ENCODE measurements around the gene SCARB2.

SCARB2 gene

DNA sequence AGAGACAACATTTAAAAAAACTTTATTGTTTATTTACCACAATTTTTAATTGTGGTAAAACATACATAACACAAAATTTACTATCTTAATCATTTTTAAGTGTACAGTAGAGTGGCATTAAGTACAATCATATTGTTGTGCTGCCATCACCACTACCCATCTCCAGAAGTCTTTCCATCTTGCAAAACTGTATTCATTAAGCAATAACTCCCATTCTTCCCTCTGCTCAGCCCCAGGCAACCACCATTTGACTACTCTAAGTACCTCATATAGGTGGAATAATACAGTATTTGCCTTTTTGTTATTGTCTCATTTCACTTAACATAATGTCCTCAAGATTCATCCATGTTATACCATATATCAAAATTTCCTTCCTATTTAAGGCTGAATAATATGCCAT, 25.1 kb upstream of the SCARB2 start:
- no peak for TF ChIP-seq CTCF (conservative IDR thresholded peaks at IDR 0.05; ENCODE audit: low read length)
- DNase-seq (ENCODE audit: low read depth) = no peak
- H3K4me3 ChIP-seq (ENCODE audit: low read length) = no peak overlapping the region

DNA sequence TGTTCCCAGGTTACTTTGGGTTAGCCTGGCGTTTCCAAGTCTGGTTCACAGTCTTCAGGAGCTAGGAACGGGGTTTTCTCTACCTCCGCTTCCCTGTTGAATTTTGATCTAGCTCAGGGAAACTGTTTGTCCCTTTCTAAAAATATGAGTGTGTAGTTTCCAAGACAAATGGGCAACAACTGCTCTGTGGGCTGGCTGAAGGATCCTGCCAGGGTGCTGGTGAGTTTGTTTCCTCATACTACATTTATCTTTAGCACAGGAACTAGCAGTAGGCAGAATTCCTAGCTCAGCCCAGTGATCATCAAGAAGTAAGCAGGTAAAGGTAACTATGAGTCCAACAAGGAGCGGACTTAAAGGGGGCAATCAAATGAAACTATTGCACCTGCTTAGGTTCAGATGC, 24.6 kb upstream of the SCARB2 start:
- TF ChIP-seq CTCF (conservative IDR thresholded peaks at IDR 0.05; ENCODE audit: low read length) = no peak
- H3K4me3 ChIP-seq (ENCODE audit: low read length) = no peak overlapping the region
- no peak for DNase-seq (ENCODE audit: low read depth)

GRCh38 chr4:76235915-76236314, 22.3 kb upstream of the SCARB2 start:
- H3K4me3 ChIP-seq (ENCODE audit: low read length) = no peak overlapping the region
- no peak for DNase-seq (ENCODE audit: low read depth)
- no peak for TF ChIP-seq CTCF (conservative IDR thresholded peaks at IDR 0.05; ENCODE audit: low read length)

DNA sequence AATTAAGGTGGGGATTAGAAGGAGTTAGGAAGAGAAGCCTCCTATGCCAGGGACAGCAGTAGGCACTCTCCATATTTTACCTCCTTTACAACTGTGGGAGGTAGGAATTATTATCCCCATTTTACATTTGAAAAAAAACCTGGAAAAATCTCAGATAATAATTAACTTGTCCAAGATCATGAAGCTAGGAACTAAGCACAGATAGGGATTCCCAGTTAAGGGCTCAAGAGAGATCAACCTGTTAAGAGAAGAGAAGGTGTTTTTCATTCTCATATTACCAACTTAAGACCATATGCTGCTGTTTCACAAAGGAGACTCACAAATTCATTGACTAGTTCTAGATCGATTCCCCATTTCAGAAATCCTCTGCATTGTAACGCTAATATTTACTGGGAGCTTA, 21.8 kb upstream of the SCARB2 start:
- no peak overlapping the region for H3K4me3 ChIP-seq (ENCODE audit: low read length)
- DNase-seq (ENCODE audit: low read depth) = no peak
- no peak for TF ChIP-seq CTCF (conservative IDR thresholded peaks at IDR 0.05; ENCODE audit: low read length)

GRCh38 chr4:76234679-76235044, 21.0 kb upstream of the SCARB2 start:
- DNase-seq (ENCODE audit: low read depth) = no peak
- H3K4me3 ChIP-seq (ENCODE audit: low read length) = no peak overlapping the region
- TF ChIP-seq CTCF (conservative IDR thresholded peaks at IDR 0.05; ENCODE audit: low read length) = no peak

DNA sequence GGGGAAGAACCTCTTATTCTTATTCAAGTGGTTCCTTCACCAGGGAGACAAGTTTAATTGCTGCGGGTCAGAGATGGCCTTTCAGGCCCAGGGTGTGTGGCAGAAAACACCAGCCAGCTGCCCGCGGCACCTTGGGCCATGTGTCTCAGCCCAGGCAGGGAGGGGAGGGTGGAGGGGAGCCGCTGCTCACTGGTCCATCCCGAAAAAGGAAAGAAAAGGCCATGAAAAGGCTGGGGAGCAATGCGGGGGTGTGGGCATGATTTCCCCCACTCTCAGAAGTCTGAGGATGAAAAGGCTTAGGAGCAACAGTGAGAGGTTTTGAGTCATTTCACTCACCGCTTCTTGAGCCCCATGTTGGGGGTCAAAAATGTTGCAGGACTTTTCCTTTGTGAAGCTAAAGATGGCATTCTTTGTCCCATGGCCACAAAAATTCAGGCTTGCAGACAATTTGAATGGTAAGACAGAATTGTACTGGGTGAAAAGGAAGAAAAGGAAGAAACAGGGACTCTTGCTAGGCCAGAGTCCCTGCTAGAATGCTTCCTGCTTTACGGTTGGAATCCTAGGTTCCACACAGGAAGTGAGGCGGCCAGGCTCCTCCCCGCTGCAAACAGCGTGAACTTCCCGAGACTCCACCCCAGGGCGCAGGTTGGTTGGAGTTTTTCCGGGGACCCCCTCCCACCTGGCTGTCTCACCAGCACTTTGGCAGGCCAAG, 20.5 kb upstream of the SCARB2 start:
- no peak for TF ChIP-seq CTCF (conservative IDR thresholded peaks at IDR 0.05; ENCODE audit: low read length)
- no peak overlapping the region for H3K4me3 ChIP-seq (ENCODE audit: low read length)
- no peak for DNase-seq (ENCODE audit: low read depth)

GRCh38 chr4:76233529-76233928, 19.9 kb upstream of the SCARB2 start:
- DNase-seq (ENCODE audit: low read depth) = no peak
- no peak for TF ChIP-seq CTCF (conservative IDR thresholded peaks at IDR 0.05; ENCODE audit: low read length)
- no peak overlapping the region for H3K4me3 ChIP-seq (ENCODE audit: low read length)
